GM18951 (cell line): ENCODE data around the gene RREB1.

Experiments
- POLR2A ChIP-seq: IDR thresholded peaks from 4 replicates; pipeline ENCODE4 v1.6.1; 2011; ENCODE audit warnings: mild to moderate bottlenecking; ENCODE audit not compliant: insufficient read length, insufficient read depth; ENCODE audit errors: extremely low read depth
- in situ Hi-C: fragments of 300-500 bp; cut with MboI; formaldehyde crosslinking; loops from one replicate; pipeline ENCODE4 v1.12.0; 2022; ENCODE audit warnings: low sequenced_read_pairs, mixed read lengths, inconsistent platforms; ENCODE audit not compliant: unreplicated experiment

Gene RREB1

GRCh38 chr6:7230327-7230691 lies 122.5 kb downstream of the RREB1 start:
- in situ Hi-C loops, result no loop called here
- no peak for TF ChIP-seq POLR2A

GRCh38 chr6:7230956-7231713 lies 123.4 kb downstream of the RREB1 start:
- TF ChIP-seq POLR2A, result no peak
- in situ Hi-C loops, result no loop called here

- in situ Hi-C loops, result no loop called here
- TF ChIP-seq POLR2A, result no peak
These were observed 124.6 kb downstream of the RREB1 start for GRCh38 chr6:7232351-7232750.

- in situ Hi-C loops, result no loop called here
- no peak for TF ChIP-seq POLR2A
These were observed 126.8 kb downstream of the RREB1 start for GRCh38 chr6:7234547-7234946.

GRCh38 chr6:7235712-7236305 lies 128.0 kb downstream of the RREB1 start:
- in situ Hi-C loops, result no loop called here
- no peak for TF ChIP-seq POLR2A

- in situ Hi-C loops, result no loop called here
- TF ChIP-seq POLR2A, result no peak
These were observed 128.8 kb downstream of the RREB1 start for GRCh38 chr6:7236306-7237209.

- TF ChIP-seq POLR2A, result no peak
- in situ Hi-C loops, result no loop called here
These were observed 130.0 kb downstream of the RREB1 start for GRCh38 chr6:7237653-7238188.

GRCh38 chr6:7238526-7238899 lies 130.8 kb downstream of the RREB1 start:
- in situ Hi-C loops, result no loop called here
- TF ChIP-seq POLR2A, result no peak

GRCh38 chr6:7238900-7239589 lies 131.3 kb downstream of the RREB1 start:
- TF ChIP-seq POLR2A, result no peak
- in situ Hi-C loops, result no loop called here

GRCh38 chr6:7239590-7239948 lies 131.8 kb downstream of the RREB1 start:
- in situ Hi-C loops, result no loop called here
- TF ChIP-seq POLR2A, result no peak

- TF ChIP-seq POLR2A, result no peak
- in situ Hi-C loops, result loop anchor here (10.0 kb wide), 1 partner anchor 516 kb away; no protein-coding TSS in a partner anchor
These were observed 132.6 kb downstream of the RREB1 start for GRCh38 chr6:7240351-7240750.

GRCh38 chr6:7241160-7241559 lies 133.4 kb downstream of the RREB1 start:
- in situ Hi-C loops, result loop anchor here (10.0 kb wide), 1 partner anchor 516 kb away; no protein-coding TSS in a partner anchor
- TF ChIP-seq POLR2A, result no peak
